ENCODE results near the gene WDR53. TPM values are rescaled to one million over a fixed set of nuclear protein-coding genes. Genes with fewer than 3 reads are reported as not detected.
"Not testable (repeated sequence)": the region's sequence is repeated elsewhere in the genome, so short reads cannot be mapped to it uniquely, and the experiment has no call there.

Gene WDR53
- total RNA-seq, 4 donors from 2014 or later: 0.26 to 10.6 (median 8.8) TPM

GRCh38 chr3:196528639-196529233, 39.6 kb downstream of the WDR53 start:
- intact Hi-C loops (cut with DNase I; ENCODE audit: low total_unique reads): no loop called here
- no peaks in the 10 kb centered on the region for H3K27me3 ChIP-seq
- peak overlapping the region; percentile 22 to 25 for H3K4me3 ChIP-seq
- peak overlapping the region; percentile 8 to 58 for H3K27ac ChIP-seq
- no peak for TF ChIP-seq POLR2A (IDR thresholded peaks at IDR 0.05)
- TF ChIP-seq, protein P1, sequence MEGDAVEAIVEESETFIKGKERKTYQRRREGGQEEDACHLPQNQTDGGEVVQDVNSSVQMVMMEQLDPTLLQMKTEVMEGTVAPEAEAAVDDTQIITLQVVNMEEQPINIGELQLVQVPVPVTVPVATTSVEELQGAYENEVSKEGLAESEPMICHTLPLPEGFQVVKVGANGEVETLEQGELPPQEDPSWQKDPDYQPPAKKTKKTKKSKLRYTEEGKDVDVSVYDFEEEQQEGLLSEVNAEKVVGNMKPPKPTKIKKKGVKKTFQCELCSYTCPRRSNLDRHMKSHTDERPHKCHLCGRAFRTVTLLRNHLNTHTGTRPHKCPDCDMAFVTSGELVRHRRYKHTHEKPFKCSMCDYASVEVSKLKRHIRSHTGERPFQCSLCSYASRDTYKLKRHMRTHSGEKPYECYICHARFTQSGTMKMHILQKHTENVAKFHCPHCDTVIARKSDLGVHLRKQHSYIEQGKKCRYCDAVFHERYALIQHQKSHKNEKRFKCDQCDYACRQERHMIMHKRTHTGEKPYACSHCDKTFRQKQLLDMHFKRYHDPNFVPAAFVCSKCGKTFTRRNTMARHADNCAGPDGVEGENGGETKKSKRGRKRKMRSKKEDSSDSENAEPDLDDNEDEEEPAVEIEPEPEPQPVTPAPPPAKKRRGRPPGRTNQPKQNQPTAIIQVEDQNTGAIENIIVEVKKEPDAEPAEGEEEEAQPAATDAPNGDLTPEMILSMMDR (IDR thresholded peaks at IDR 0.05): peak; percentile 41 to 71 (median 67)
- H3K9me3 ChIP-seq: no peaks in the 10 kb centered on the region
- no peaks in the 10 kb centered on the region for H3K4me1 ChIP-seq
- H3K36me3 ChIP-seq: no peaks in the 10 kb centered on the region
- peak; percentile 30 to 68 for DNase-seq

DNA sequence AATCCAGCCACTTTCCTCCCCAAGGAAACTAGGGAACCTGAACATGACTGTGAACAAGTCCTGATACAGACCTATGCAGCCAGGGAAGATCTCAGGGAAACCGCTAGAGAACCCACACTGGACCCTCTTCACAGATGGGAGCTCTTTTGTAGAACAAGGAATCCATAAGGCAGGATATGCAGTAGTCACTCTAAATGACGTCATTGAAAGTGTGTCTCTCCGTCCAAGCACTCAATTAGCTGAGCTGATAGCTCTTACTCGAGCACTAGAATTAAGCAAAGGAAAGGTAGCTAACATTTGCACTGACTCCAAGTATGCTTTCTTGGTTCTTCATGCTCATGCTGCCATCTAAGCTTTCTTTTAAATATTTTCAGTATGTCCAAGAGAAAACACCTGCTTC, 43.2 kb downstream of the WDR53 start:
- no peak for DNase-seq
- TF ChIP-seq POLR2A (IDR thresholded peaks at IDR 0.05): no peak
- TF ChIP-seq, protein P1 (IDR thresholded peaks at IDR 0.05): no peak
- Histone ChIP-seq H3K36me3 (no peaks in the 10 kb centered on the region), H3K27me3 (no peaks in the 10 kb centered on the region), H3K4me1 (no peaks in the 10 kb centered on the region), H3K27ac (no peak overlapping the region), H3K4me3 (no peak overlapping the region), H3K9me3 (peaks cover 0 to 6% of the 10 kb centered on the region in 2 donors)
- intact Hi-C loops (cut with DNase I; ENCODE audit: low total_unique reads): no loop called here

DNA sequence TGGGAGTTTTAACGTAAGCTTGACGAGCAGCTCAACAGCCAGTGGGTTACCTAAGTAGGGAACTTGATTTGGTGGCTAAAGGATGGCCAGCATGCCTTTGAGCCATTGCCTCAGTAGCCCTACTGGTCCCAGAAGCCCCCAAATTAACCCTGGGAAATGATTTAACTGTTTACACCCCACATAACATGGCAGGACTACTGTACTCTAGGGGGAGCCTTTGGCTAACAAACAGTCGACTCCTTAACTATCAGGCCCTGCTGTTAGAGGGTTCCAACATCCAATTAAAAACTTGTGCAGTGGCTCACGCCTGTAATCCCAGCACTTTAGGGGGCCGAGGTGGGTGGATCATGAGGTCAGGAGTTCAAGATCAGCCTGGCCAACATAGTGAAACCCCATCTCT, 43.8 kb downstream of the WDR53 start:
- Histone ChIP-seq H3K4me3 (no peak overlapping the region), H3K4me1 (no peaks in the 10 kb centered on the region), H3K36me3 (no peaks in the 10 kb centered on the region), H3K27me3 (no peaks in the 10 kb centered on the region), H3K27ac (no peak overlapping the region), H3K9me3 (peaks cover 0 to 12% of the 10 kb centered on the region in 2 donors)
- DNase-seq: no peak
- TF ChIP-seq POLR2A (IDR thresholded peaks at IDR 0.05): no peak
- TF ChIP-seq, protein P1 (IDR thresholded peaks at IDR 0.05): no peak
- intact Hi-C loops (cut with DNase I; ENCODE audit: low total_unique reads): no loop called here

GRCh38 chr3:196523841-196524240, 44.5 kb downstream of the WDR53 start:
- intact Hi-C loops (cut with DNase I; ENCODE audit: low total_unique reads): no loop called here
- Histone ChIP-seq H3K36me3 (no peaks in the 10 kb centered on the region), H3K4me1 (no peaks in the 10 kb centered on the region), H3K27ac (no peak overlapping the region), H3K9me3 (peaks cover 0 to 19% of the 10 kb centered on the region in 2 donors), H3K27me3 (no peaks in the 10 kb centered on the region), H3K4me3 (no peak overlapping the region)
- DNase-seq: no peak
- TF ChIP-seq, protein P1 (IDR thresholded peaks at IDR 0.05): no peak
- no peak for TF ChIP-seq POLR2A (IDR thresholded peaks at IDR 0.05)

DNA sequence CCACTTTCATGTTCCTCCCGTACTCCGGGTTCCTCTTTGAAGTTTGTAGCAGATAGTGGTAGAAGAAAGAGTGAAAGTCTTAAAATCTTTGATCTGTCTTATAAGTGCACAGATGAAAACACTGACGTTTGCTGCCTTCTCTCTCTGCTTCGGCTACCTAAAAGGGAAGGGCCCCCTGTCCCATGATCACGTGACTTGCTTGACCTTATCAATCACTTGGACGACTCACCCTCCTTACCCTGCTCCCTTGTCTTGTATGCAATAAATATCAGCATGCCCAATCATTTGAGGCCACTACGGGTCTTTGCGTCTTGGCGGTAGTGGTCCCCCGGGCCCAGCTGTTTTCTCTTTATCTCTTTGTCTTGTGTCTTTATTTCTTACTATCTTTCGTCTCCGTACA, 47.1 kb downstream of the WDR53 start:
- H3K36me3 ChIP-seq; H3K4me3 ChIP-seq; H3K27ac ChIP-seq; DNase-seq; H3K27me3 ChIP-seq; H3K4me1 ChIP-seq; intact Hi-C loops (cut with DNase I; ENCODE audit: low total_unique reads): not testable (repeated sequence)
- H3K9me3 ChIP-seq: peaks cover 0 to 23% of the 10 kb centered on the region in 2 donors

GRCh38 chr3:196519718-196520082, 48.7 kb downstream of the WDR53 start:
- Histone ChIP-seq H3K4me1 (no peaks in the 10 kb centered on the region), H3K4me3 (no peak overlapping the region), H3K27me3 (no peaks in the 10 kb centered on the region), H3K27ac (no peak overlapping the region), H3K36me3 (no peaks in the 10 kb centered on the region), H3K9me3 (peaks cover 0 to 23% of the 10 kb centered on the region in 2 donors)
- no peak for TF ChIP-seq POLR2A (IDR thresholded peaks at IDR 0.05)
- TF ChIP-seq, protein P1 (IDR thresholded peaks at IDR 0.05): no peak
- no peak for DNase-seq
- intact Hi-C loops (cut with DNase I; ENCODE audit: low total_unique reads): no loop called here

Measured in uterus (tissue), 4 donors.